ENCODE results near the gene COG8. TPM values are rescaled to one million over a fixed set of nuclear protein-coding genes. Genes with fewer than 3 reads are reported as not detected.

COG8 gene
- total and polyA plus RNA-seq, 10 of the 15 experiments (the other 5 are each of a cell fraction or from before 2014, with no cell fraction given), result 2.8 to 39.6 (median 23.8) TPM

- DNase-seq (ENCODE audit: low read depth, low spot score), result no peak
- Histone ChIP-seq H3K27ac (ENCODE audit: control insufficient read depth, insufficient read depth) (no peak overlapping the region), H3K4me1 (ENCODE audit: control insufficient read depth, insufficient read depth, low read length) (no peaks in the 10 kb centered on the region), H3K36me3 (ENCODE audit: control insufficient read depth in 2 of 2, insufficient read depth in 2 of 2, low read length in 1 of 2) (peaks cover 3 to 28% of the 10 kb centered on the region in 2 experiments; a peak in 3 of 4 replicates), H3K9me3 (replicated peaks; ENCODE audit: control insufficient read depth, insufficient read depth, low read length) (no peaks in the 10 kb centered on the region), H2AFZ (ENCODE audit: control insufficient read depth, low read depth, low read length) (no peak overlapping the region), H3K9ac (ENCODE audit: control insufficient read depth, insufficient read depth, low read length) (no peak overlapping the region), H3K27me3 (replicated peaks in 1 of 2; ENCODE audit: control insufficient read depth in 2 of 2, insufficient read depth in 2 of 2, low read length in 1 of 2) (no peaks in the 10 kb centered on the region), H3K4me3 (no peak overlapping the region), H3K4me2 (ENCODE audit: control insufficient read depth, insufficient read depth) (no peak overlapping the region), H3K79me2 (ENCODE audit: control insufficient read depth, insufficient read depth, low read length) (peaks cover 23% of the 10 kb centered on the region), H4K20me1 (ENCODE audit: control insufficient read depth, insufficient read depth) (no peaks in the 10 kb centered on the region)
- WGBS (ENCODE audit: insufficient coverage, insufficient replicate concordance, low lambda C conversion rate, missing lambda C conversion rate), result 93% methylated on average over 30 of the region's 30 CpGs
- ChIA-PET CTCF (interaction anchor here (0.8 kb wide), 1 partner anchor 10 kb away, joined by 3 read pairs; no protein-coding TSS in a partner anchor), SMC1A (ENCODE audit: uncharacterized antibody, unreplicated experiment) (no interaction called here), RAD21 (ENCODE audit: unreplicated experiment) (no interaction called here), POLR2A (no interaction called here)
- intact Hi-C loops (cut with micrococcal nuclease; ENCODE audit: unreplicated experiment), result no loop called here
- ATAC-seq, result no peak
- in situ Hi-C loops (cut with MboI), result no loop called here
- BruUV-seq (replicated peaks), result no TSS peak
- no peak for FAIRE-seq
- TF ChIP-seq BCLAF1 (IDR thresholded peaks at IDR 0.05), result no peak
- TF ChIP-seq SIN3A (IDR thresholded peaks at IDR 0.05; ENCODE audit: low read depth, low read length), result no peak
- no peak for TF ChIP-seq SMAD5 (IDR thresholded peaks at IDR 0.05; ENCODE audit: low read depth)
- TF ChIP-seq LARP7 (IDR thresholded peaks at IDR 0.05), result no peak
- no peak for TF ChIP-seq POLR2AphosphoS2 (IDR thresholded peaks at IDR 0.05; ENCODE audit: low read depth, low read length)
- no peak for TF ChIP-seq TARDBP (IDR thresholded peaks at IDR 0.05; ENCODE audit: borderline replicate concordance)
- TF ChIP-seq SP1 (IDR thresholded peaks at IDR 0.05; ENCODE audit: low read depth, low read length), result no peak
- no peak for TF ChIP-seq ZNF687 (IDR thresholded peaks at IDR 0.05)
- TF ChIP-seq EGR1 (IDR thresholded peaks at IDR 0.05; ENCODE audit: borderline replicate concordance in 1 of 2, low read depth in 2 of 2, low read length in 2 of 2), result no peak
- no peak for TF ChIP-seq ELK1 (IDR thresholded peaks at IDR 0.05; ENCODE audit: low read depth, low read length)
- TF ChIP-seq BMI1 (IDR thresholded peaks at IDR 0.05; ENCODE audit: borderline replicate concordance), result no peak
- TF ChIP-seq RBBP5 (conservative IDR thresholded peaks at IDR 0.05), result no peak
- TF ChIP-seq CTCF (IDR thresholded peaks at IDR 0.05 in 2 of 3, conservative IDR thresholded peaks at IDR 0.05 in 1 of 3; ENCODE audit: control insufficient read depth in 2 of 3, extremely low read depth in 1 of 3, insufficient read depth in 1 of 3, low read depth in 3 of 3, low read length in 3 of 3), result no peak
These were observed 23.7 kb downstream of the COG8 start for GRCh38 chr16:69315486-69316311.
